HCT116 (cell line): Measurements from ENCODE around the gene GRIK1. TPM values are rescaled to one million over a fixed set of nuclear protein-coding genes. Genes with fewer than 3 reads are reported as not detected.

ENCODE experiments used
- ATAC-seq: fragments of 200-7000 bp; cut with Tn5 transposase; 2 replicates; pipeline ENCODE4 v1.9.1; 2020; ENCODE audit warnings: mild to moderate bottlenecking, moderate library complexity
- BruUV-seq: library from RNA; stranded (reverse); fragments of 400-500 nt; replicated peaks from 2 replicates; lab custom pipeline; 2021; lab: Mats Ljungman, UMichigan
- CTCF ChIA-PET: fragments of 300-600 bp; sonication (Branson Sonifier 250); formaldehyde crosslinking; loops from one replicate; lab custom pipeline; 2021; ENCODE audit warnings: antibody characterized with exemption; lab: Charles Lee
- POLR2A ChIA-PET: fragments of 300-600, 350-600 bp; sonication (Branson Sonifier 250); formaldehyde crosslinking; loops from one replicate; lab custom pipeline; 2021; ENCODE audit warnings: antibody characterized with exemption; lab: Charles Lee
- RAD21 ChIA-PET, 2 experiments: fragments of 300-600 bp; sonication (Branson Sonifier 250); formaldehyde crosslinking; loops; one replicate each; lab custom pipeline; 2023; ENCODE audit warnings: low total read pairs in 2 of 2; ENCODE audit not compliant: uncharacterized antibody in 2 of 2, unreplicated experiment in 2 of 2, low non-redundant PET in 1 of 2; lab: Charles Lee
- DNase-seq: peaks from one replicate; pipeline ENCODE4 v3.0.0-alpha.2; 2010; ENCODE audit warnings: low read depth, low spot score
- H2AFZ ChIP-seq: fragments of 200-600 bp; shearing (Covaris generic), sonication (generic); 2 replicates; pipeline ENCODE4 v1.6.1; 2017; ENCODE audit warnings: low read depth, mixed run types, mixed read lengths, antibody characterized with exemption, low read length; ENCODE audit not compliant: poor library complexity, severe bottlenecking
- H3K27ac ChIP-seq: 2 replicates; pipeline ENCODE4 v1.5.1; 2012; ENCODE audit warnings: low read depth, low read length
- H3K27me3 ChIP-seq: fragments of 200-600 bp; sonication (generic); 2 replicates; pipeline ENCODE4 v1.6.1; 2016; ENCODE audit warnings: mixed run types, low read length, mixed read lengths; ENCODE audit not compliant: insufficient read depth
- H3K36me3 ChIP-seq, 2 experiments: fragments of 200-500 bp in 1 of 2; fragments of 200-600 bp in 1 of 2; sonication (Bioruptor generic) in 1 of 2; sonication (generic) in 1 of 2; 2 replicates each; pipeline versions ENCODE4 v1.5.1 to v1.6.1; 2014 to 2016; ENCODE audit warnings: low read length in 2 of 2, inconsistent platforms in 1 of 2, mixed read lengths in 1 of 2, mixed run types in 1 of 2; ENCODE audit not compliant: insufficient read depth in 2 of 2, control insufficient read depth in 1 of 2
- H3K4me1 ChIP-seq, 2 experiments: fragments of 200-600 bp in 1 of 2; sonication (generic) in 1 of 2; 2 replicates each; pipeline versions ENCODE4 v1.5.1 to v1.6.1; 2012 to 2017; ENCODE audit warnings: low read length in 2 of 2, inconsistent platforms in 1 of 2, mild to moderate bottlenecking in 1 of 2, mixed read lengths in 1 of 2, mixed run types in 1 of 2, moderate library complexity in 1 of 2; ENCODE audit not compliant: insufficient read depth in 2 of 2, control insufficient read depth in 1 of 2
- H3K4me2 ChIP-seq: fragments of 200-600 bp; sonication (generic); 2 replicates; pipeline ENCODE4 v1.6.1; 2017; ENCODE audit warnings: mixed run types, low read length, mixed read lengths
- H3K4me3 ChIP-seq, 2 experiments: fragments of 200-600 bp in 1 of 2; sonication (generic) in 1 of 2; replicated peaks in 1 of 2; 2 replicates each; pipeline ENCODE4 v1.5.1; 2011 to 2016; ENCODE audit warnings: low read length in 2 of 2, control low read depth in 1 of 2, low read depth in 1 of 2, mild to moderate bottlenecking in 1 of 2, mixed read lengths in 1 of 2, mixed run types in 1 of 2
- H3K79me2 ChIP-seq: fragments of 200-600 bp; sonication (generic); 2 replicates; pipeline ENCODE4 v1.6.1; 2017; ENCODE audit warnings: mild to moderate bottlenecking, mixed run types, low read length, moderate library complexity, mixed read lengths; ENCODE audit not compliant: insufficient read depth
- H3K9ac ChIP-seq: fragments of 200-600 bp; sonication (generic); 2 replicates; pipeline ENCODE4 v1.6.1; 2016; ENCODE audit warnings: low read length, mixed read lengths
- H3K9me2 ChIP-seq: fragments of 200-600 bp; sonication (generic), shearing (Covaris generic); 2 replicates; pipeline ENCODE4 v1.6.1; 2017; ENCODE audit warnings: mixed run types, mild to moderate bottlenecking, moderate library complexity; ENCODE audit not compliant: insufficient read depth
- H3K9me3 ChIP-seq, 2 experiments: fragments of 200-500 bp in 1 of 2; fragments of 200-600 bp in 1 of 2; sonication (Bioruptor generic) in 1 of 2; sonication (generic) in 1 of 2; 2 replicates each; pipeline ENCODE4 v1.6.1; 2014 to 2017; ENCODE audit warnings: low read length in 2 of 2, mixed read lengths in 2 of 2, inconsistent platforms in 1 of 2, low read depth in 1 of 2, mild to moderate bottlenecking in 1 of 2, mixed run types in 1 of 2, moderate library complexity in 1 of 2; ENCODE audit not compliant: control insufficient read depth in 1 of 2, insufficient read depth in 1 of 2
- H4K20me1 ChIP-seq: fragments of 200-600 bp; sonication (generic), shearing (Covaris generic); 2 replicates; pipeline ENCODE4 v1.6.1; 2017; ENCODE audit warnings: mixed run types, mild to moderate bottlenecking, moderate library complexity; ENCODE audit not compliant: insufficient read depth
- CEBPB ChIP-seq: IDR thresholded peaks from 2 replicates; pipeline ENCODE4 v1.6.1; 2012; ENCODE audit warnings: low read depth
- EGR1 ChIP-seq: IDR thresholded peaks from 2 replicates; pipeline ENCODE4 v1.6.1; 2012; ENCODE audit warnings: low read depth
- EZH2phosphoT487 ChIP-seq: fragments of 200-600 bp; IDR thresholded peaks from 2 replicates; pipeline ENCODE4 v1.6.1; 2018; ENCODE audit warnings: antibody characterized with exemption, borderline replicate concordance
- JUND ChIP-seq: IDR thresholded peaks from 2 replicates; pipeline ENCODE4 v1.6.1; 2012
- POLR2AphosphoS5 ChIP-seq: IDR thresholded peaks from 2 replicates; pipeline ENCODE4 v1.6.1; 2011; ENCODE audit warnings: mild to moderate bottlenecking, low read depth, low read length, moderate library complexity
- RAD21 ChIP-seq: IDR thresholded peaks from 2 replicates; pipeline ENCODE4 v1.6.1; 2012; ENCODE audit warnings: low read depth, mild to moderate bottlenecking
- SIN3A ChIP-seq: IDR thresholded peaks from 2 replicates; pipeline ENCODE4 v1.6.1; 2012; ENCODE audit warnings: low read depth
- SP1 ChIP-seq: IDR thresholded peaks from 2 replicates; pipeline ENCODE4 v1.6.1; 2012; ENCODE audit warnings: low read depth
- YY1 ChIP-seq: IDR thresholded peaks from 2 replicates; pipeline ENCODE4 v1.6.1; 2011; ENCODE audit warnings: low read length, low read depth, moderate library complexity, mild to moderate bottlenecking; ENCODE audit not compliant: insufficient replicate concordance; ENCODE audit errors: extremely low read depth
- intact Hi-C: fragments of 100-400 bp; cut with micrococcal nuclease; formaldehyde crosslinking; loops from 2 replicates; pipeline ENCODE4 v1.10.0; 2022
- total RNA-seq: library from RNA; stranded (reverse); gene quantifications from one replicate; pipeline ENCODE4 v1.2.1, GENCODE V29; 2021; ENCODE audit not compliant: unreplicated experiment
- TF ChIP-seq, protein P1 (sequence below), 3 experiments: fragments of 200-600 bp in 1 of 3; sonication (generic) in 1 of 3; IDR thresholded peaks in 2 of 3; conservative IDR thresholded peaks in 1 of 3; 2 replicates each; pipeline ENCODE4 v1.5.1; 2012 to 2017; ENCODE audit warnings: low read depth in 2 of 3, low read length in 2 of 3, antibody characterized with exemption in 1 of 3, borderline replicate concordance in 1 of 3, control low read depth in 1 of 3, mild to moderate bottlenecking in 1 of 3, mixed read lengths in 1 of 3, mixed run types in 1 of 3, moderate library complexity in 1 of 3; ENCODE audit not compliant: insufficient read depth in 1 of 3
- TF ChIP-seq, protein P2 (sequence below): IDR thresholded peaks from 2 replicates; pipeline ENCODE4 v1.6.1; 2011; ENCODE audit warnings: mild to moderate bottlenecking, low read length, moderate library complexity; ENCODE audit not compliant: insufficient replicate concordance; ENCODE audit errors: extremely low read depth
- TF ChIP-seq, protein P3 (sequence below): IDR thresholded peaks from 2 replicates; pipeline ENCODE4 v1.6.1; 2012

Gene GRIK1
- total RNA-seq, 1 experiment from 2014 or later = not detected

DNA sequence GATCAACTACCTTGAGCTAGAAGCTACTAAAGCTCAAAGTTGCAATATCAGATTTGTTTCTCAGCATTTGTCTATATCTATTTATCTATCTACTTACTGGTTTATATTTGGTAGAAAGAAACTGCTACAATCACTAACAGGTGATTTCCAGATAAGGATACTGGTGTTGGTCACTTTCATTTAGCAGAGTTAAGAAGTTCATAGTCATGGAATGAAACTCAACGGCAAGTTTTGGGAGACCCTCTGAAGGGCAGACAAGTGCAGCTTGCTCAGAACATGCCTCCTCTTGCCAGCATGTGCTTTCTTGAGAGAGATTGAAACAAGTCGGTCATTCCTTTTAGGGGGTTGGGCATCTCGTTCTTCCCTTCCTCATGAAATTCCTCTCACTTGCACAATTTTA is 296.5 kb downstream of the GRIK1 start (continued):
- TF ChIP-seq, protein P1, sequence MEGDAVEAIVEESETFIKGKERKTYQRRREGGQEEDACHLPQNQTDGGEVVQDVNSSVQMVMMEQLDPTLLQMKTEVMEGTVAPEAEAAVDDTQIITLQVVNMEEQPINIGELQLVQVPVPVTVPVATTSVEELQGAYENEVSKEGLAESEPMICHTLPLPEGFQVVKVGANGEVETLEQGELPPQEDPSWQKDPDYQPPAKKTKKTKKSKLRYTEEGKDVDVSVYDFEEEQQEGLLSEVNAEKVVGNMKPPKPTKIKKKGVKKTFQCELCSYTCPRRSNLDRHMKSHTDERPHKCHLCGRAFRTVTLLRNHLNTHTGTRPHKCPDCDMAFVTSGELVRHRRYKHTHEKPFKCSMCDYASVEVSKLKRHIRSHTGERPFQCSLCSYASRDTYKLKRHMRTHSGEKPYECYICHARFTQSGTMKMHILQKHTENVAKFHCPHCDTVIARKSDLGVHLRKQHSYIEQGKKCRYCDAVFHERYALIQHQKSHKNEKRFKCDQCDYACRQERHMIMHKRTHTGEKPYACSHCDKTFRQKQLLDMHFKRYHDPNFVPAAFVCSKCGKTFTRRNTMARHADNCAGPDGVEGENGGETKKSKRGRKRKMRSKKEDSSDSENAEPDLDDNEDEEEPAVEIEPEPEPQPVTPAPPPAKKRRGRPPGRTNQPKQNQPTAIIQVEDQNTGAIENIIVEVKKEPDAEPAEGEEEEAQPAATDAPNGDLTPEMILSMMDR (IDR thresholded peaks at IDR 0.05 in 2 of 3, conservative IDR thresholded peaks at IDR 0.05 in 1 of 3; ENCODE audit: borderline replicate concordance in 1 of 3, insufficient read depth in 1 of 3, low read depth in 2 of 3, low read length in 2 of 3) = no peak
- no peak for TF ChIP-seq RAD21
- no peak for TF ChIP-seq YY1
- TF ChIP-seq, protein P2, sequence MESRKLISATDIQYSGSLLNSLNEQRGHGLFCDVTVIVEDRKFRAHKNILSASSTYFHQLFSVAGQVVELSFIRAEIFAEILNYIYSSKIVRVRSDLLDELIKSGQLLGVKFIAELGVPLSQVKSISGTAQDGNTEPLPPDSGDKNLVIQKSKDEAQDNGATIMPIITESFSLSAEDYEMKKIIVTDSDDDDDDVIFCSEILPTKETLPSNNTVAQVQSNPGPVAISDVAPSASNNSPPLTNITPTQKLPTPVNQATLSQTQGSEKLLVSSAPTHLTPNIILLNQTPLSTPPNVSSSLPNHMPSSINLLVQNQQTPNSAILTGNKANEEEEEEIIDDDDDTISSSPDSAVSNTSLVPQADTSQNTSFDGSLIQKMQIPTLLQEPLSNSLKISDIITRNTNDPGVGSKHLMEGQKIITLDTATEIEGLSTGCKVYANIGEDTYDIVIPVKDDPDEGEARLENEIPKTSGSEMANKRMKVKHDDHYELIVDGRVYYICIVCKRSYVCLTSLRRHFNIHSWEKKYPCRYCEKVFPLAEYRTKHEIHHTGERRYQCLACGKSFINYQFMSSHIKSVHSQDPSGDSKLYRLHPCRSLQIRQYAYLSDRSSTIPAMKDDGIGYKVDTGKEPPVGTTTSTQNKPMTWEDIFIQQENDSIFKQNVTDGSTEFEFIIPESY = no peak
- TF ChIP-seq POLR2AphosphoS5 = no peak
- TF ChIP-seq, all 23 proteins: peak for 0

DNA sequence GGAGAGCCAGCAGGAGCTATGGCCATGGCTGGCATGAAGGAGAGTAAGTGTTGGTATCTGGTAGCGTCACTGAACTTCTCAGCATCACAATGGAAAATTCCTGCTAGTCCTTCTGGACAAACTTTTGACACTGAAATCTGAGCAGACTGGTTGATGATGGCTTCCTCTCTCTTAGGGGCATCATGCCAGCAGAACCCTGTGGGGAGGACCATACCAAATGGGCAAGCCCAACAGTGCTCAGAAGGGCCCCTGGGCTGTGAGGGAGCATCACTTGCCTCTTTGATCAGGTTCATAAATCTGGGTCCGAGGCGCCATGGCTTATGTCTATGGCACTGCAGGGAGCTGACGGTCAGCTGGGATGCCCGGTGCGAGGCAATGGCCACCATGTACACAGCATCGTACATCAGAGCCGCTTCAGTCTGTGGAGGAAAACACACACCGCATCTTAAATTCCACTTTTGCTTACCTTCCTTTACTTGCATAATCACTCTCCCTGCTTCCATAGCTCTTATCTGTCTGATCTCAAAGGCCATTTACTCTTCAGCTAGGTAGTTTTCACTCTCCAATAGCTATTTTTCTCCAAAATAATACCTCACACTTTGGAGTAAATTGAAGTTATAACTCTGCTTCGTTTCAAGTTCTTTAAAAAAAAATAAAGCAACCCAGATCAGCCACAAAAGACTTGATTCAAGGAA is 297.1 kb downstream of the GRIK1 start:
- ATAC-seq = no peak
- RAD21 ChIA-PET = no interaction called here
- no peaks in the 10 kb centered on the region for H3K79me2 ChIP-seq
- no peak overlapping the region for H3K4me2 ChIP-seq
- POLR2A ChIA-PET = no interaction called here
- no peaks in the 10 kb centered on the region for H3K36me3 ChIP-seq
- intact Hi-C loops = no loop called here
- no peaks in the 10 kb centered on the region for H3K9me2 ChIP-seq
- no peak overlapping the region for H3K4me3 ChIP-seq
- H2AFZ ChIP-seq = no peak overlapping the region
- H3K27ac ChIP-seq = no peak overlapping the region
- no peaks in the 10 kb centered on the region for H4K20me1 ChIP-seq
- no peaks in the 10 kb centered on the region for H3K27me3 ChIP-seq
- BruUV-seq = no TSS peak
- H3K4me1 ChIP-seq = no peaks in the 10 kb centered on the region
- CTCF ChIA-PET = no interaction called here
- TF ChIP-seq CEBPB (no peak), SIN3A (no peak), EZH2phosphoT487 (no peak), YY1 (no peak), EGR1 (no peak), JUND (no peak), SP1 (no peak)
- TF ChIP-seq, protein P3, sequence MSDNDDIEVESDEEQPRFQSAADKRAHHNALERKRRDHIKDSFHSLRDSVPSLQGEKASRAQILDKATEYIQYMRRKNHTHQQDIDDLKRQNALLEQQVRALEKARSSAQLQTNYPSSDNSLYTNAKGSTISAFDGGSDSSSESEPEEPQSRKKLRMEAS = no peak
- no peak for DNase-seq
- H3K9me3 ChIP-seq = peaks cover 0 to 6% of the 10 kb centered on the region in 2 experiments; a peak in 1 of 4 replicates
- H3K9ac ChIP-seq = no peak overlapping the region
